Measurements from ENCODE around the gene SETBP1. TPM values are rescaled to one million over a fixed set of nuclear protein-coding genes. Genes with fewer than 3 reads are reported as not detected.

The SETBP1 gene
- total RNA-seq, 1 experiment from 2014 or later: 9.6 TPM

DNA sequence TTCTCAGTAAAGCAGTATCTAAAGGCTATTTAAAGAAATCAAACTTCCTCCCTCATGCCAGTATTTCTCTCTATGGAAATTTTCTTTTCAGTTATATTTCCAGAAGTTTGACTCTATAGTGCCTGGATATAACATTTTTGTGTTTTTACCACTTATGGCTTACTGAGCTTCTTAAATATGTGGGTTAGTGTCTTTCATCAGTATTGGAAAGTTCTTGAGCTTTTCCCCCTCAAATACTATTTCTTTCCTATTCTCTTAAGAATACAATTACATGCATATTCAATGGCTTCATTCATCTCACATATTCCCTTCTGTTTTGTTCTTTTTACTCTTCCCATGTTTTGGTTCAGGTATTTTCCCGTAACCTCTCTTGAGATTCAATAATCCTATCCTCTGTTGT, 432.0 kb downstream of the SETBP1 start:
- DNase-seq (ENCODE audit: low spot score): no peak
- ChIA-PET POLR2A (no interaction called here), CTCF (no interaction called here)
- H3K36me3 Mint-ChIP-seq: no peaks in the 10 kb centered on the region
- H3K4me1 Mint-ChIP-seq: no peaks in the 10 kb centered on the region
- no peak overlapping the region for H3K4me3 Mint-ChIP-seq
- TF ChIP-seq ZNF671 (CRISPR knock-in tag; IDR thresholded peaks at IDR 0.05) (no peak), GRHL2 (CRISPR knock-in tag; IDR thresholded peaks at IDR 0.05; ENCODE audit: insufficient replicate concordance, severe bottlenecking) (no peak), ZNF281 (CRISPR knock-in tag; IDR thresholded peaks at IDR 0.05) (no peak), ZNF219 (CRISPR knock-in tag; IDR thresholded peaks at IDR 0.05; ENCODE audit: borderline replicate concordance) (no peak), IRF1 (CRISPR knock-in tag; IDR thresholded peaks at IDR 0.05) (no peak)
- TF ChIP-seq, protein P1, sequence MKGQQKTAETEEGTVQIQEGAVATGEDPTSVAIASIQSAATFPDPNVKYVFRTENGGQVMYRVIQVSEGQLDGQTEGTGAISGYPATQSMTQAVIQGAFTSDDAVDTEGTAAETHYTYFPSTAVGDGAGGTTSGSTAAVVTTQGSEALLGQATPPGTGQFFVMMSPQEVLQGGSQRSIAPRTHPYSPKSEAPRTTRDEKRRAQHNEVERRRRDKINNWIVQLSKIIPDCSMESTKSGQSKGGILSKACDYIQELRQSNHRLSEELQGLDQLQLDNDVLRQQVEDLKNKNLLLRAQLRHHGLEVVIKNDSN (CRISPR knock-in tag; IDR thresholded peaks at IDR 0.05): no peak
- H3K27ac Mint-ChIP-seq: no peak overlapping the region
- H3K27me3 Mint-ChIP-seq (ENCODE audit: low read depth): no peaks in the 10 kb centered on the region
- no peak for ATAC-seq
- no peaks in the 10 kb centered on the region for H3K9me3 Mint-ChIP-seq

GRCh38 chr18:45116116-45116515, 435.4 kb downstream of the SETBP1 start:
- H3K27me3 Mint-ChIP-seq (ENCODE audit: low read depth): no peaks in the 10 kb centered on the region
- TF ChIP-seq, protein P2, sequence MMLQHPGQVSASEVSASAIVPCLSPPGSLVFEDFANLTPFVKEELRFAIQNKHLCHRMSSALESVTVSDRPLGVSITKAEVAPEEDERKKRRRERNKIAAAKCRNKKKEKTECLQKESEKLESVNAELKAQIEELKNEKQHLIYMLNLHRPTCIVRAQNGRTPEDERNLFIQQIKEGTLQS (CRISPR knock-in tag; conservative IDR thresholded peaks at IDR 0.05): no peak
- TF ChIP-seq ZNF219 (CRISPR knock-in tag; IDR thresholded peaks at IDR 0.05; ENCODE audit: borderline replicate concordance): no peak
- no peak for TF ChIP-seq NR3C1 (CRISPR knock-in tag; conservative IDR thresholded peaks at IDR 0.05; ENCODE audit: low read depth)
- no peak for TF ChIP-seq NFATC4 (CRISPR knock-in tag; IDR thresholded peaks at IDR 0.05)
- TF ChIP-seq, protein P3, sequence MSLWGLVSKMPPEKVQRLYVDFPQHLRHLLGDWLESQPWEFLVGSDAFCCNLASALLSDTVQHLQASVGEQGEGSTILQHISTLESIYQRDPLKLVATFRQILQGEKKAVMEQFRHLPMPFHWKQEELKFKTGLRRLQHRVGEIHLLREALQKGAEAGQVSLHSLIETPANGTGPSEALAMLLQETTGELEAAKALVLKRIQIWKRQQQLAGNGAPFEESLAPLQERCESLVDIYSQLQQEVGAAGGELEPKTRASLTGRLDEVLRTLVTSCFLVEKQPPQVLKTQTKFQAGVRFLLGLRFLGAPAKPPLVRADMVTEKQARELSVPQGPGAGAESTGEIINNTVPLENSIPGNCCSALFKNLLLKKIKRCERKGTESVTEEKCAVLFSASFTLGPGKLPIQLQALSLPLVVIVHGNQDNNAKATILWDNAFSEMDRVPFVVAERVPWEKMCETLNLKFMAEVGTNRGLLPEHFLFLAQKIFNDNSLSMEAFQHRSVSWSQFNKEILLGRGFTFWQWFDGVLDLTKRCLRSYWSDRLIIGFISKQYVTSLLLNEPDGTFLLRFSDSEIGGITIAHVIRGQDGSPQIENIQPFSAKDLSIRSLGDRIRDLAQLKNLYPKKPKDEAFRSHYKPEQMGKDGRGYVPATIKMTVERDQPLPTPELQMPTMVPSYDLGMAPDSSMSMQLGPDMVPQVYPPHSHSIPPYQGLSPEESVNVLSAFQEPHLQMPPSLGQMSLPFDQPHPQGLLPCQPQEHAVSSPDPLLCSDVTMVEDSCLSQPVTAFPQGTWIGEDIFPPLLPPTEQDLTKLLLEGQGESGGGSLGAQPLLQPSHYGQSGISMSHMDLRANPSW (CRISPR knock-in tag; conservative IDR thresholded peaks at IDR 0.05; ENCODE audit: low read depth): no peak
- TF ChIP-seq IRF2 (CRISPR knock-in tag; IDR thresholded peaks at IDR 0.05; ENCODE audit: borderline replicate concordance, low read depth): no peak
- TF ChIP-seq, protein P4, sequence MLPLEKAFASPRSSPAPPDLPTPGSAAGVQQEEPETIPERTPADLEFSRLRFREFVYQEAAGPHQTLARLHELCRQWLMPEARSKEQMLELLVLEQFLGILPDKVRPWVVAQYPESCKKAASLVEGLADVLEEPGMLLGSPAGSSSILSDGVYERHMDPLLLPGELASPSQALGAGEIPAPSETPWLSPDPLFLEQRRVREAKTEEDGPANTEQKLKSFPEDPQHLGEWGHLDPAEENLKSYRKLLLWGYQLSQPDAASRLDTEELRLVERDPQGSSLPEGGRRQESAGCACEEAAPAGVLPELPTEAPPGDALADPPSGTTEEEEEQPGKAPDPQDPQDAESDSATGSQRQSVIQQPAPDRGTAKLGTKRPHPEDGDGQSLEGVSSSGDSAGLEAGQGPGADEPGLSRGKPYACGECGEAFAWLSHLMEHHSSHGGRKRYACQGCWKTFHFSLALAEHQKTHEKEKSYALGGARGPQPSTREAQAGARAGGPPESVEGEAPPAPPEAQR (CRISPR knock-in tag; IDR thresholded peaks at IDR 0.05): no peak
- no peak for TF ChIP-seq EMX1 (CRISPR knock-in tag; IDR thresholded peaks at IDR 0.05)
- no peak for TF ChIP-seq ZNF671 (CRISPR knock-in tag; IDR thresholded peaks at IDR 0.05)
- TF ChIP-seq TEAD1 (CRISPR knock-in tag; IDR thresholded peaks at IDR 0.05): no peak
- no peak for TF ChIP-seq TCF7 (CRISPR knock-in tag; IDR thresholded peaks at IDR 0.05; ENCODE audit: low read depth)
- no peak for TF ChIP-seq ZNF281 (CRISPR knock-in tag; IDR thresholded peaks at IDR 0.05)
- TF ChIP-seq, protein P5, sequence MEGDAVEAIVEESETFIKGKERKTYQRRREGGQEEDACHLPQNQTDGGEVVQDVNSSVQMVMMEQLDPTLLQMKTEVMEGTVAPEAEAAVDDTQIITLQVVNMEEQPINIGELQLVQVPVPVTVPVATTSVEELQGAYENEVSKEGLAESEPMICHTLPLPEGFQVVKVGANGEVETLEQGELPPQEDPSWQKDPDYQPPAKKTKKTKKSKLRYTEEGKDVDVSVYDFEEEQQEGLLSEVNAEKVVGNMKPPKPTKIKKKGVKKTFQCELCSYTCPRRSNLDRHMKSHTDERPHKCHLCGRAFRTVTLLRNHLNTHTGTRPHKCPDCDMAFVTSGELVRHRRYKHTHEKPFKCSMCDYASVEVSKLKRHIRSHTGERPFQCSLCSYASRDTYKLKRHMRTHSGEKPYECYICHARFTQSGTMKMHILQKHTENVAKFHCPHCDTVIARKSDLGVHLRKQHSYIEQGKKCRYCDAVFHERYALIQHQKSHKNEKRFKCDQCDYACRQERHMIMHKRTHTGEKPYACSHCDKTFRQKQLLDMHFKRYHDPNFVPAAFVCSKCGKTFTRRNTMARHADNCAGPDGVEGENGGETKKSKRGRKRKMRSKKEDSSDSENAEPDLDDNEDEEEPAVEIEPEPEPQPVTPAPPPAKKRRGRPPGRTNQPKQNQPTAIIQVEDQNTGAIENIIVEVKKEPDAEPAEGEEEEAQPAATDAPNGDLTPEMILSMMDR (IDR thresholded peaks at IDR 0.05): no peak
- no peak for TF ChIP-seq SMAD3 (CRISPR knock-in tag; IDR thresholded peaks at IDR 0.05; ENCODE audit: borderline replicate concordance)
- TF ChIP-seq GRHL2 (CRISPR knock-in tag; IDR thresholded peaks at IDR 0.05; ENCODE audit: insufficient replicate concordance, severe bottlenecking): no peak
- CTCF ChIA-PET: no interaction called here
- no peak overlapping the region for H3K4me3 Mint-ChIP-seq
- ATAC-seq (no peak), DNase-seq (ENCODE audit: low spot score) (no peak)
- POLR2A ChIA-PET: no interaction called here
- no peaks in the 10 kb centered on the region for H3K36me3 Mint-ChIP-seq
- H3K9me3 Mint-ChIP-seq: no peaks in the 10 kb centered on the region
- H3K27ac Mint-ChIP-seq: no peak overlapping the region
- no peaks in the 10 kb centered on the region for H3K4me1 Mint-ChIP-seq
